OCI-LY1 (cell line): ENCODE measurements around the gene S100A1.

Experiments used
- H2AFZ ChIP-seq: fragments of 200-600 bp; sonication (generic), shearing (Covaris generic); 2 replicates; pipeline ENCODE4 v1.6.0; 2014; ENCODE audit warnings: antibody characterized with exemption, mild to moderate bottlenecking, low read length
- H3F3A ChIP-seq: fragments of 200-600 bp; sonication (generic), shearing (Covaris generic); 2 replicates; pipeline ENCODE4 v1.6.0; 2014; ENCODE audit warnings: mild to moderate bottlenecking, antibody characterized with exemption, low read length, moderate library complexity; ENCODE audit not compliant: insufficient read depth
- H3K27ac ChIP-seq: fragments of 200-600 bp; sonication (generic); 2 replicates; pipeline ENCODE4 v1.5.1; 2014; ENCODE audit warnings: low read length, mixed run types, mild to moderate bottlenecking, low read depth; ENCODE audit not compliant: poor library complexity, severe bottlenecking
- H3K27me3 ChIP-seq: fragments of 200-600 bp; sonication (generic); 2 replicates; pipeline ENCODE4 v1.6.0; 2014; ENCODE audit warnings: antibody characterized with exemption, mild to moderate bottlenecking, low read length, moderate library complexity; ENCODE audit not compliant: insufficient read depth
- H3K36me3 ChIP-seq: fragments of 200-600 bp; sonication (generic); 2 replicates; pipeline ENCODE4 v1.6.1; 2014; ENCODE audit warnings: mild to moderate bottlenecking, antibody characterized with exemption, low read length, moderate library complexity, mixed read lengths; ENCODE audit not compliant: insufficient read depth
- H3K4me1 ChIP-seq: fragments of 200-600 bp; sonication (generic); 2 replicates; pipeline ENCODE4 v1.5.1; 2014; ENCODE audit warnings: mild to moderate bottlenecking, low read length, moderate library complexity; ENCODE audit not compliant: insufficient read depth, severe bottlenecking
- H3K4me2 ChIP-seq: fragments of 200-600 bp; sonication (generic), shearing (Covaris generic); 2 replicates; pipeline ENCODE4 v1.6.1; 2014; ENCODE audit warnings: low read length
- H3K4me3 ChIP-seq: fragments of 200-600 bp; sonication (generic); 2 replicates; pipeline ENCODE4 v1.5.1; 2014; ENCODE audit warnings: low read length, low read depth, mild to moderate bottlenecking, mixed read lengths; ENCODE audit not compliant: poor library complexity, severe bottlenecking
- H3K79me2 ChIP-seq: fragments of 200-600 bp; shearing (Covaris generic); 2 replicates; pipeline ENCODE4 v1.6.1; 2016; ENCODE audit warnings: mixed run types, low read length, mixed read lengths; ENCODE audit not compliant: insufficient read depth
- H3K9ac ChIP-seq: fragments of 200-600 bp; sonication (generic), shearing (Covaris generic); 2 replicates; pipeline ENCODE4 v1.6.1; 2014; ENCODE audit warnings: mild to moderate bottlenecking, low read length, mixed read lengths
- H3K9me2 ChIP-seq: fragments of 200-600 bp; sonication (generic), shearing (Covaris generic); 2 replicates; pipeline ENCODE4 v1.6.1; 2014; ENCODE audit warnings: low read depth, mild to moderate bottlenecking, low read length, mixed read lengths
- H3K9me3 ChIP-seq: fragments of 200-600 bp; shearing (Covaris generic); 2 replicates; pipeline ENCODE4 v1.6.1; 2014; ENCODE audit warnings: low read length, mixed read lengths
- H4K20me1 ChIP-seq: fragments of 200-600 bp; sonication (generic), shearing (Covaris generic); 2 replicates; pipeline ENCODE4 v1.6.0; 2016; ENCODE audit warnings: mild to moderate bottlenecking, low read length; ENCODE audit not compliant: insufficient read depth
- EZH2 ChIP-seq: fragments of 200-600 bp; sonication (generic), shearing (Covaris generic); IDR thresholded peaks from 2 replicates; pipeline ENCODE4 v1.8.0; 2017; ENCODE audit warnings: borderline replicate concordance, mixed run types, mild to moderate bottlenecking, antibody characterized with exemption, low read length, moderate library complexity, mixed read lengths
- TF ChIP-seq, protein P1 (sequence below): fragments of 200-600 bp; sonication (generic), shearing (Covaris generic); IDR thresholded peaks from 2 replicates; pipeline ENCODE4 v1.5.1; 2017; ENCODE audit warnings: mild to moderate bottlenecking, antibody characterized with exemption, low read length, moderate library complexity, mixed read lengths

Gene S100A1

GRCh38 chr1:153616144-153616916 is 11.9 kb upstream of the S100A1 start, which contains the start of gene S100A14:
TSS of gene S100A14 (minus strand) at chr1:153616325. CDS start at chr1:153615858, 467 bp downstream.
- H3K27ac ChIP-seq = no peak within 1 kb of the TSS
- no peaks in the 10 kb centered on the region for H3K9me3 ChIP-seq
- H2AFZ ChIP-seq = no peak within 1 kb of the TSS
- H3K36me3 ChIP-seq = no peaks in the 10 kb centered on the region; the same call in 1 of the 2 replicates
- no peaks in the 10 kb centered on the region for H3K27me3 ChIP-seq
- no peaks in the 10 kb centered on the region for H3K9me2 ChIP-seq
- H4K20me1 ChIP-seq = no peaks in the 10 kb centered on the region
- no peak within 1 kb of the TSS for H3K9ac ChIP-seq
- TF ChIP-seq EZH2 = no peak
- TF ChIP-seq, protein P1, sequence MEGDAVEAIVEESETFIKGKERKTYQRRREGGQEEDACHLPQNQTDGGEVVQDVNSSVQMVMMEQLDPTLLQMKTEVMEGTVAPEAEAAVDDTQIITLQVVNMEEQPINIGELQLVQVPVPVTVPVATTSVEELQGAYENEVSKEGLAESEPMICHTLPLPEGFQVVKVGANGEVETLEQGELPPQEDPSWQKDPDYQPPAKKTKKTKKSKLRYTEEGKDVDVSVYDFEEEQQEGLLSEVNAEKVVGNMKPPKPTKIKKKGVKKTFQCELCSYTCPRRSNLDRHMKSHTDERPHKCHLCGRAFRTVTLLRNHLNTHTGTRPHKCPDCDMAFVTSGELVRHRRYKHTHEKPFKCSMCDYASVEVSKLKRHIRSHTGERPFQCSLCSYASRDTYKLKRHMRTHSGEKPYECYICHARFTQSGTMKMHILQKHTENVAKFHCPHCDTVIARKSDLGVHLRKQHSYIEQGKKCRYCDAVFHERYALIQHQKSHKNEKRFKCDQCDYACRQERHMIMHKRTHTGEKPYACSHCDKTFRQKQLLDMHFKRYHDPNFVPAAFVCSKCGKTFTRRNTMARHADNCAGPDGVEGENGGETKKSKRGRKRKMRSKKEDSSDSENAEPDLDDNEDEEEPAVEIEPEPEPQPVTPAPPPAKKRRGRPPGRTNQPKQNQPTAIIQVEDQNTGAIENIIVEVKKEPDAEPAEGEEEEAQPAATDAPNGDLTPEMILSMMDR = no peak
- H3K4me1 ChIP-seq = no peaks in the 10 kb centered on the region
- no peak within 1 kb of the TSS for H3K4me3 ChIP-seq
- H3K4me2 ChIP-seq = no peak within 1 kb of the TSS
- H3K79me2 ChIP-seq = no peaks in the 10 kb centered on the region
- H3F3A ChIP-seq = no peaks in the 10 kb centered on the region

- no peaks in the 10 kb centered on the region for H3F3A ChIP-seq
- H3K4me3 ChIP-seq = no peak overlapping the region
- no peak overlapping the region for H3K27ac ChIP-seq
- no peaks in the 10 kb centered on the region for H4K20me1 ChIP-seq
- H3K79me2 ChIP-seq = no peaks in the 10 kb centered on the region
- no peak for TF ChIP-seq EZH2
- TF ChIP-seq, protein P1 = no peak
- H3K4me2 ChIP-seq = no peak overlapping the region
- no peaks in the 10 kb centered on the region for H3K9me2 ChIP-seq
- no peaks in the 10 kb centered on the region; the same call in 1 of the 2 replicates for H3K36me3 ChIP-seq
- H3K27me3 ChIP-seq = no peaks in the 10 kb centered on the region
- no peaks in the 10 kb centered on the region for H3K9me3 ChIP-seq
- H2AFZ ChIP-seq = no peak overlapping the region
- no peak overlapping the region for H3K9ac ChIP-seq
- no peaks in the 10 kb centered on the region for H3K4me1 ChIP-seq
Measured at GRCh38 chr1:153616917-153617311, 11.3 kb upstream of the S100A1 start.

GRCh38 chr1:153617663-153618062 is 10.6 kb upstream of the S100A1 start:
- H4K20me1 ChIP-seq = no peaks in the 10 kb centered on the region
- H3K36me3 ChIP-seq = no peaks in the 10 kb centered on the region; the same call in 1 of the 2 replicates
- no peaks in the 10 kb centered on the region for H3K9me3 ChIP-seq
- no peak overlapping the region for H3K4me3 ChIP-seq
- H3K4me2 ChIP-seq = no peak overlapping the region
- peaks cover 2% of the 10 kb centered on the region for H3K4me1 ChIP-seq
- no peak overlapping the region for H2AFZ ChIP-seq
- H3K79me2 ChIP-seq = no peaks in the 10 kb centered on the region
- H3K9ac ChIP-seq = no peak overlapping the region
- H3K27ac ChIP-seq = no peak overlapping the region
- H3F3A ChIP-seq = no peaks in the 10 kb centered on the region
- TF ChIP-seq EZH2 = no peak
- TF ChIP-seq, protein P1 = peak; percentile 51; the same call in 1 of the 2 replicates
- no peaks in the 10 kb centered on the region for H3K9me2 ChIP-seq
- H3K27me3 ChIP-seq = no peaks in the 10 kb centered on the region
